ENCODE data around the gene CAMSAP1.
A peak's percentile ranks its signal among the peaks of the same experiment; 100 is the strongest.

The CAMSAP1 gene

DNA sequence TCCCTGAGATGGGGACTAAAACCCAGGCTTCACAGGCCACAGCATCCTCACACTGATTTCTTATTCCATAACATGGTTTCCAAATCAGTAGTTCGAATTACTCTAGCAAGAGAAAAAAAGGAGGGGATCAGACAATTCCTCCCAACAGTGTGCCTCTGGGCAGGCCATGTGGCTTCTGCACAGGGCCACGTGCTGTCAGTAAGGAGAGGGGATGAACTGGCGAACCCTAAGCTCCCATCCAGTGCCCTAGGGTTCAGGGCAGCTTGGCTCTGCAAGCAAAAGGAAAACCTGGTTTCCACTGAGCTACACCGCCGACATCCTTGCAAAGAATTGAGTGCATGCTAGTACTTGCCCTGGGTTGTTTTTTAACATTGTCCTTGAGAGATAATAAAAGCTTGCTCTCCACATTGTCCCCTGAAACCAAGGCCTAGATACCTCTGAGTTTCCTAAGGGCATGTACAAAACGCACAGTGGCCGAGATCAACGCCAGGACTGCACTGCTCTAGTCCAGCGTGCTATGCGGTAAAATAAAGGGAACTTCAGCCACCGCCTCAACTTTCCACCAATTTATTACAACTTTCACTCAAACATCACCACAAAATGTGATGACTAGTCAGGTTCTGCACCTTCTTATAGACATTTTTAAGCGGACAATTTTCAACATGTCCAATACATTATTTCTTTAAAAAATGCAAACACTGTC lies 4.5 kb downstream of the CAMSAP1 start:
- ChIA-PET POLR2A (no interaction called here), CTCF (interaction anchor here (0.6 to 1.0 kb wide), 2 partner anchors 187 to 201 kb away, joined by 3 to 7 read pairs; partner anchors contain the start of gene KCNT1)
- Histone ChIP-seq H3K9me3 (ENCODE audit: control insufficient read depth, insufficient read depth, low read depth, low read length) (no peaks in the 10 kb centered on the region), H3K4me3 (ENCODE audit: low read depth, low read length) (no peak overlapping the region), H3K4me1 (ENCODE audit: control insufficient read depth, insufficient read depth, low read length) (no peaks in the 10 kb centered on the region; the same call in 1 of the 2 replicates), H3K27ac (ENCODE audit: extremely low read depth, low read depth, low read length) (no peak overlapping the region), H3K36me3 (ENCODE audit: control insufficient read depth in 2 of 2, insufficient read depth in 1 of 2, low read length in 2 of 2) (peaks cover 0 to 9% of the 10 kb centered on the region in 2 experiments; a peak in 2 of 3 replicates)
- no peak for TF ChIP-seq ZNF394 (tag by site-specific recombination; IDR thresholded peaks at IDR 0.05; ENCODE audit: borderline replicate concordance)

DNA sequence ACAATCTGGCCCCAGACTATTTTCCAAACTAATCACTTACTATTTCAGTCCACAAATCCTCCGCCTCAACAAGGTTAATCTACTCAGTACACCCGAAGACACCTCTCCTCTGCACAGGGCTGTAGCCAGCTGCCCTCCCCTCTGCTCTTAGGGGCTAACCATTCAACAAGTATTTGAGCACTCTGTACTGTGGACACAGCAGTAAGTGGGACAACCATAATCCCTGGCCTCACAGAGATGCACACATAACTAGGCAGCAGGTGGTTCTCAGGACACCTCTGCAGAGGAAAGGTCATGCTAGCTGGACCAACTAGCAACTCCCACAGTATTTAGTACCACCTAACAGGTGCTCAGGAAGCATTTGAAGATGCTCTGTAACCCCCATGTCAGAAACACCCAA lies 5.5 kb downstream of the CAMSAP1 start:
- Histone ChIP-seq H3K4me3 (ENCODE audit: low read depth, low read length) (no peak overlapping the region), H3K36me3 (ENCODE audit: control insufficient read depth in 2 of 2, insufficient read depth in 1 of 2, low read length in 2 of 2) (peaks cover 0 to 9% of the 10 kb centered on the region in 2 experiments; a peak in 2 of 3 replicates), H3K27ac (ENCODE audit: extremely low read depth, low read depth, low read length) (no peak overlapping the region), H3K4me1 (ENCODE audit: control insufficient read depth, insufficient read depth, low read length) (no peaks in the 10 kb centered on the region; the same call in 1 of the 2 replicates), H3K9me3 (ENCODE audit: control insufficient read depth, insufficient read depth, low read depth, low read length) (no peaks in the 10 kb centered on the region)
- POLR2A ChIA-PET: no interaction called here
- CTCF ChIA-PET: interaction anchor here (1.6 kb wide), 1 partner anchor 220 kb away, joined by 3 read pairs; no protein-coding TSS in a partner anchor
- TF ChIP-seq ZNF571 (tag by site-specific recombination; IDR thresholded peaks at IDR 0.05): no peak
- TF ChIP-seq SCRT2 (tag by site-specific recombination; IDR thresholded peaks at IDR 0.05): peak; percentile 50; the same call in 1 of the 2 replicates

DNA sequence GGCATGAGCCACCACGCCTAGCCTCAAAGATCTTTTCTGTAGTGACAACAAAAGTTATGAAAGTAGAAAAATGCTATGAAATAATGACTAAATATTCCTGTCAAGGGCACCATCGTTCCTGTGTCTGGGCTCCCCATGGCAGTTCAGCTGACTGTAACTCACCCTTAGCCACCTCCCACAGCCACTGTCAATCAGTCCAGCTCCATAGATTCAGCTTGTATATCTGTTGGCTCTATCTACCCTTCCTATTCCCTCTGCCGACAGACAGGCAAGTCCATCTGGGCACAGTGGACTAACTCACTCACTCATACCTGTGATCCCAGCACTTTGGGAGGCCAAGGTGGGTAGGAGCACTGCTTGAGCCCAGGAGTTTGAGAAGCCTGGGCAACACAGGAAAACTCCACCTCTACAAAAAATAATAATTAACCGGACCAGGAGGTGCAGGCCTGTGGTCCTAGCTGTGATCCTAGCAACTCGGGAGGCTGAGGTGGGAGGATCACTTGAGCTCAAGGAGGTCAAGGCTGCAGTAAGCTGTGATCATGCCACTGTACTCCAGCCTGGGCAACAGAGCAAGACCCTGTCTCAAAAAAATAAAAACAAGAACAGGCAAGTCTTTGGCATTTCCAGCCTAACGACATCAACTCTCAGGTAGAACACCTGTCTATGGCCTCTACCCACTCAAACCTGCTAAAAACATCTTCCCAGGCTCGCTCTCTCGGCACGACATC lies 6.2 kb downstream of the CAMSAP1 start:
- Histone ChIP-seq H3K4me1 (ENCODE audit: control insufficient read depth, insufficient read depth, low read length) (no peaks in the 10 kb centered on the region; the same call in 1 of the 2 replicates), H3K4me3 (ENCODE audit: low read depth, low read length) (no peak overlapping the region), H3K36me3 (ENCODE audit: control insufficient read depth in 2 of 2, insufficient read depth in 1 of 2, low read length in 2 of 2) (peaks cover 0 to 9% of the 10 kb centered on the region in 2 experiments; a peak in 2 of 3 replicates), H3K9me3 (ENCODE audit: control insufficient read depth, insufficient read depth, low read depth, low read length) (no peaks in the 10 kb centered on the region), H3K27ac (ENCODE audit: extremely low read depth, low read depth, low read length) (no peak overlapping the region)
- TF ChIP-seq IKZF3 (tag by site-specific recombination; IDR thresholded peaks at IDR 0.05): no peak
- no peak for TF ChIP-seq KLF9 (tag by site-specific recombination; IDR thresholded peaks at IDR 0.05; ENCODE audit: low read depth)
- TF ChIP-seq, protein P1, sequence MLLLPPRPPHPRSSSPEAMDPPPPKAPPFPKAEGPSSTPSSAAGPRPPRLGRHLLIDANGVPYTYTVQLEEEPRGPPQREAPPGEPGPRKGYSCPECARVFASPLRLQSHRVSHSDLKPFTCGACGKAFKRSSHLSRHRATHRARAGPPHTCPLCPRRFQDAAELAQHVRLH (tag by site-specific recombination; IDR thresholded peaks at IDR 0.05): no peak
- TF ChIP-seq ZNF394 (tag by site-specific recombination; IDR thresholded peaks at IDR 0.05; ENCODE audit: borderline replicate concordance): no peak
- TF ChIP-seq ZNF184 (tag by site-specific recombination; IDR thresholded peaks at IDR 0.05): no peak
- TF ChIP-seq, protein P2, sequence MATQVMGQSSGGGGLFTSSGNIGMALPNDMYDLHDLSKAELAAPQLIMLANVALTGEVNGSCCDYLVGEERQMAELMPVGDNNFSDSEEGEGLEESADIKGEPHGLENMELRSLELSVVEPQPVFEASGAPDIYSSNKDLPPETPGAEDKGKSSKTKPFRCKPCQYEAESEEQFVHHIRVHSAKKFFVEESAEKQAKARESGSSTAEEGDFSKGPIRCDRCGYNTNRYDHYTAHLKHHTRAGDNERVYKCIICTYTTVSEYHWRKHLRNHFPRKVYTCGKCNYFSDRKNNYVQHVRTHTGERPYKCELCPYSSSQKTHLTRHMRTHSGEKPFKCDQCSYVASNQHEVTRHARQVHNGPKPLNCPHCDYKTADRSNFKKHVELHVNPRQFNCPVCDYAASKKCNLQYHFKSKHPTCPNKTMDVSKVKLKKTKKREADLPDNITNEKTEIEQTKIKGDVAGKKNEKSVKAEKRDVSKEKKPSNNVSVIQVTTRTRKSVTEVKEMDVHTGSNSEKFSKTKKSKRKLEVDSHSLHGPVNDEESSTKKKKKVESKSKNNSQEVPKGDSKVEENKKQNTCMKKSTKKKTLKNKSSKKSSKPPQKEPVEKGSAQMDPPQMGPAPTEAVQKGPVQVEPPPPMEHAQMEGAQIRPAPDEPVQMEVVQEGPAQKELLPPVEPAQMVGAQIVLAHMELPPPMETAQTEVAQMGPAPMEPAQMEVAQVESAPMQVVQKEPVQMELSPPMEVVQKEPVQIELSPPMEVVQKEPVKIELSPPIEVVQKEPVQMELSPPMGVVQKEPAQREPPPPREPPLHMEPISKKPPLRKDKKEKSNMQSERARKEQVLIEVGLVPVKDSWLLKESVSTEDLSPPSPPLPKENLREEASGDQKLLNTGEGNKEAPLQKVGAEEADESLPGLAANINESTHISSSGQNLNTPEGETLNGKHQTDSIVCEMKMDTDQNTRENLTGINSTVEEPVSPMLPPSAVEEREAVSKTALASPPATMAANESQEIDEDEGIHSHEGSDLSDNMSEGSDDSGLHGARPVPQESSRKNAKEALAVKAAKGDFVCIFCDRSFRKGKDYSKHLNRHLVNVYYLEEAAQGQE (tag by site-specific recombination; IDR thresholded peaks at IDR 0.05): no peak
- no peak for TF ChIP-seq HOXC10 (CRISPR knock-in tag; IDR thresholded peaks at IDR 0.05)
- TF ChIP-seq, protein P3, sequence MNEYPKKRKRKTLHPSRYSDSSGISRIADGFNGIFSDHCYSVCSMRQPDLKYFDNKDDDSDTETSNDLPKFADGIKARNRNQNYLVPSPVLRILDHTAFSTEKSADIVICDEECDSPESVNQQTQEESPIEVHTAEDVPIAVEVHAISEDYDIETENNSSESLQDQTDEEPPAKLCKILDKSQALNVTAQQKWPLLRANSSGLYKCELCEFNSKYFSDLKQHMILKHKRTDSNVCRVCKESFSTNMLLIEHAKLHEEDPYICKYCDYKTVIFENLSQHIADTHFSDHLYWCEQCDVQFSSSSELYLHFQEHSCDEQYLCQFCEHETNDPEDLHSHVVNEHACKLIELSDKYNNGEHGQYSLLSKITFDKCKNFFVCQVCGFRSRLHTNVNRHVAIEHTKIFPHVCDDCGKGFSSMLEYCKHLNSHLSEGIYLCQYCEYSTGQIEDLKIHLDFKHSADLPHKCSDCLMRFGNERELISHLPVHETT (tag by site-specific recombination; IDR thresholded peaks at IDR 0.05): no peak
- no peak for TF ChIP-seq REPIN1 (tag by site-specific recombination; IDR thresholded peaks at IDR 0.05; ENCODE audit: low read depth)
- TF ChIP-seq, protein P4, sequence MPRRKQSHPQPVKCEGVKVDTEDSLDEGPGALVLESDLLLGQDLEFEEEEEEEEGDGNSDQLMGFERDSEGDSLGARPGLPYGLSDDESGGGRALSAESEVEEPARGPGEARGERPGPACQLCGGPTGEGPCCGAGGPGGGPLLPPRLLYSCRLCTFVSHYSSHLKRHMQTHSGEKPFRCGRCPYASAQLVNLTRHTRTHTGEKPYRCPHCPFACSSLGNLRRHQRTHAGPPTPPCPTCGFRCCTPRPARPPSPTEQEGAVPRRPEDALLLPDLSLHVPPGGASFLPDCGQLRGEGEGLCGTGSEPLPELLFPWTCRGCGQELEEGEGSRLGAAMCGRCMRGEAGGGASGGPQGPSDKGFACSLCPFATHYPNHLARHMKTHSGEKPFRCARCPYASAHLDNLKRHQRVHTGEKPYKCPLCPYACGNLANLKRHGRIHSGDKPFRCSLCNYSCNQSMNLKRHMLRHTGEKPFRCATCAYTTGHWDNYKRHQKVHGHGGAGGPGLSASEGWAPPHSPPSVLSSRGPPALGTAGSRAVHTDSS (tag by site-specific recombination; IDR thresholded peaks at IDR 0.05): no peak
- no peak for TF ChIP-seq TRIM28 (IDR thresholded peaks at IDR 0.05; ENCODE audit: borderline replicate concordance, low read length)
- TF ChIP-seq ZFP37 (tag by site-specific recombination; IDR thresholded peaks at IDR 0.05): no peak
- TF ChIP-seq ZIC2 (tag by site-specific recombination; IDR thresholded peaks at IDR 0.05): no peak
- TF ChIP-seq ZBTB8A (tag by site-specific recombination; IDR thresholded peaks at IDR 0.05): no peak
- TF ChIP-seq ZNF610 (tag by site-specific recombination; IDR thresholded peaks at IDR 0.05; ENCODE audit: borderline replicate concordance): no peak
- TF ChIP-seq, protein P5, sequence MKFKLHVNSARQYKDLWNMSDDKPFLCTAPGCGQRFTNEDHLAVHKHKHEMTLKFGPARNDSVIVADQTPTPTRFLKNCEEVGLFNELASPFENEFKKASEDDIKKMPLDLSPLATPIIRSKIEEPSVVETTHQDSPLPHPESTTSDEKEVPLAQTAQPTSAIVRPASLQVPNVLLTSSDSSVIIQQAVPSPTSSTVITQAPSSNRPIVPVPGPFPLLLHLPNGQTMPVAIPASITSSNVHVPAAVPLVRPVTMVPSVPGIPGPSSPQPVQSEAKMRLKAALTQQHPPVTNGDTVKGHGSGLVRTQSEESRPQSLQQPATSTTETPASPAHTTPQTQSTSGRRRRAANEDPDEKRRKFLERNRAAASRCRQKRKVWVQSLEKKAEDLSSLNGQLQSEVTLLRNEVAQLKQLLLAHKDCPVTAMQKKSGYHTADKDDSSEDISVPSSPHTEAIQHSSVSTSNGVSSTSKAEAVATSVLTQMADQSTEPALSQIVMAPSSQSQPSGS (tag by site-specific recombination; IDR thresholded peaks at IDR 0.05; ENCODE audit: low read depth): no peak
- TF ChIP-seq ZNF791 (tag by site-specific recombination; IDR thresholded peaks at IDR 0.05): no peak
- no peak for TF ChIP-seq ZNF549 (tag by site-specific recombination; IDR thresholded peaks at IDR 0.05)
- CTCF ChIA-PET: interaction anchor here (0.6 to 1.6 kb wide), 3 partner anchors 105 to 1544 kb away, joined by 3 read pairs; no protein-coding TSS in a partner anchor
- POLR2A ChIA-PET: no interaction called here
